Stomach (tissue), 19 donors: ENCODE measurements around the gene TUBGCP2. TPM values are rescaled to one million over a fixed set of nuclear protein-coding genes. Genes with fewer than 3 reads are reported as not detected.

Experiments
- DNase-seq, 2 donors: peaks; one replicate each; pipeline versions ENCODE4 v3.0.0 to v3.0.0-alpha.2; 2013 to 2019
- H3K27ac ChIP-seq, 5 donors: fragments of 200-600 bp in 4 of 5; sonication (generic) in 4 of 5; one replicate each; pipeline ENCODE4 v1.5.1; 2013 to 2019; ENCODE audit warnings: mild to moderate bottlenecking in 1 of 5, moderate library complexity in 1 of 5
- H3K27me3 ChIP-seq, 3 donors: fragments of 200-600 bp; sonication (generic); one replicate each; pipeline ENCODE4 v1.5.1; 2017 to 2019; ENCODE audit warnings: mixed run types in 1 of 3
- H3K36me3 ChIP-seq, 4 donors: fragments of 200-600 bp; sonication (generic); 1 replicate in 3 of 4; 2 replicates in 1 of 4; pipeline ENCODE4 v1.5.1; 2016 to 2019
- H3K4me1 ChIP-seq, 4 donors: fragments of 200-600 bp; sonication (generic); one replicate each; pipeline ENCODE4 v1.5.1; 2016 to 2019
- H3K4me3 ChIP-seq, 4 donors: fragments of 200-600 bp; sonication (generic) in 3 of 4; one replicate each; pipeline ENCODE4 v1.5.1; 2016 to 2019; ENCODE audit warnings: mild to moderate bottlenecking in 1 of 4
- H3K9me3 ChIP-seq, 4 donors: fragments of 200-600 bp; sonication (generic); one replicate each; pipeline ENCODE4 v1.5.1; 2016 to 2019
- EP300 ChIP-seq: sonication (generic); formaldehyde crosslinking; IDR thresholded peaks from one replicate; pipeline ENCODE4 v1.6.1; 2017; ENCODE audit warnings: antibody characterized with exemption
- POLR2A ChIP-seq, 4 donors: fragments of 450-650 bp; IDR thresholded peaks; one replicate each; pipeline ENCODE4 v1.6.1; 2016; ENCODE audit warnings: antibody characterized with exemption in 4 of 4, control low read depth in 2 of 4, mild to moderate bottlenecking in 1 of 4, moderate library complexity in 1 of 4
- POLR2AphosphoS5 ChIP-seq, 3 donors: sonication (generic); formaldehyde crosslinking; IDR thresholded peaks; one replicate each; pipeline ENCODE4 v1.6.1; 2016; ENCODE audit warnings: antibody characterized with exemption in 3 of 3
- WGBS, 5 donors: extraction: QIAGEN DNeasy Blood & Tissue Kit in 3 of 5; methylation state at CpG; one replicate each; pipeline versions ENCODE4 v1.1.5 to v1.1.7; 2013 to 2018; 5-methylcytosine and 5-hydroxymethylcytosine counted together
- intact Hi-C: fragments of 100-400 bp; cut with DNase I; formaldehyde crosslinking; loops from one replicate; pipeline ENCODE4 v1.15.1; 2023; ENCODE audit warnings: low total_unique reads
- long read RNA-seq, 10 donors: transcript quantifications; one replicate each; lab custom pipeline, GENCODE V29; 2026
- polyA plus RNA-seq, 3 donors: library from polyadenylated mRNA; stranded (reverse); fragments of 200-250 nt; gene quantifications; one replicate each; pipeline ENCODE4 v1.2.3, GENCODE V29; 2013
- total RNA-seq, 5 donors: library from RNA; depleted of rRNA; stranded (reverse); fragments of >200 nt; gene quantifications; one replicate each; pipeline versions ENCODE4 v1.1.0 to v1.2.3, GENCODE V29; 2014 to 2016
- TF ChIP-seq, protein P1 (sequence below), 7 experiments: fragments of 450-650 bp in 4 of 7; fragments of 200-600 bp in 3 of 7; sonication (generic) in 3 of 7; IDR thresholded peaks; one replicate each; pipeline ENCODE4 v1.5.1; 2016 to 2019; ENCODE audit warnings: antibody characterized with exemption in 7 of 7, control low read depth in 2 of 7, mild to moderate bottlenecking in 1 of 7
- donor health status: healthy with polysubstance abuse.
- donor health status: Bipolar disorder and iron deficiency.
- donor health status: healthy.

Gene TUBGCP2, protein sequence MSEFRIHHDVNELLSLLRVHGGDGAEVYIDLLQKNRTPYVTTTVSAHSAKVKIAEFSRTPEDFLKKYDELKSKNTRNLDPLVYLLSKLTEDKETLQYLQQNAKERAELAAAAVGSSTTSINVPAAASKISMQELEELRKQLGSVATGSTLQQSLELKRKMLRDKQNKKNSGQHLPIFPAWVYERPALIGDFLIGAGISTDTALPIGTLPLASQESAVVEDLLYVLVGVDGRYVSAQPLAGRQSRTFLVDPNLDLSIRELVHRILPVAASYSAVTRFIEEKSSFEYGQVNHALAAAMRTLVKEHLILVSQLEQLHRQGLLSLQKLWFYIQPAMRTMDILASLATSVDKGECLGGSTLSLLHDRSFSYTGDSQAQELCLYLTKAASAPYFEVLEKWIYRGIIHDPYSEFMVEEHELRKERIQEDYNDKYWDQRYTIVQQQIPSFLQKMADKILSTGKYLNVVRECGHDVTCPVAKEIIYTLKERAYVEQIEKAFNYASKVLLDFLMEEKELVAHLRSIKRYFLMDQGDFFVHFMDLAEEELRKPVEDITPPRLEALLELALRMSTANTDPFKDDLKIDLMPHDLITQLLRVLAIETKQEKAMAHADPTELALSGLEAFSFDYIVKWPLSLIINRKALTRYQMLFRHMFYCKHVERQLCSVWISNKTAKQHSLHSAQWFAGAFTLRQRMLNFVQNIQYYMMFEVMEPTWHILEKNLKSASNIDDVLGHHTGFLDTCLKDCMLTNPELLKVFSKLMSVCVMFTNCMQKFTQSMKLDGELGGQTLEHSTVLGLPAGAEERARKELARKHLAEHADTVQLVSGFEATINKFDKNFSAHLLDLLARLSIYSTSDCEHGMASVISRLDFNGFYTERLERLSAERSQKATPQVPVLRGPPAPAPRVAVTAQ
- 100 to 1,000 TPM in 1 of 5 donors, 10 to 100 TPM in 4; 18.3 to 117 (median 41.9) TPM for total RNA-seq
- 10 to 100 TPM; 40.3 to 89.8 (median 68.7) TPM for polyA plus RNA-seq
- long read RNA-seq, donor 1, full-length matches to known transcripts = 6 of 6 reads
- long read RNA-seq, donor 1, partial matches to known transcripts = 0 of 6 reads
- long read RNA-seq, donor 1, other reads (novel, unspliced or antisense) = 0 of 6 reads
- long read RNA-seq, donor 2, full-length matches to known transcripts = 10 of 17 reads
- long read RNA-seq, donor 2, partial matches to known transcripts = 7 of 17 reads
- long read RNA-seq, donor 2, other reads (novel, unspliced or antisense) = 0 of 17 reads
- long read RNA-seq, donor 3, full-length matches to known transcripts = 5 of 5 reads
- long read RNA-seq, donor 3, partial matches to known transcripts = 0 of 5 reads
- long read RNA-seq, donor 3, other reads (novel, unspliced or antisense) = 0 of 5 reads
- long read RNA-seq, donor 4, full-length matches to known transcripts = 2 of 2 reads
- long read RNA-seq, donor 4, partial matches to known transcripts = 0 of 2 reads
- long read RNA-seq, donor 4, other reads (novel, unspliced or antisense) = 0 of 2 reads
- long read RNA-seq, donor 5, full-length matches to known transcripts = 14 of 38 reads
- long read RNA-seq, donor 5, partial matches to known transcripts = 24 of 38 reads
- long read RNA-seq, donor 5, other reads (novel, unspliced or antisense) = 0 of 38 reads
- long read RNA-seq, donor 6, full-length matches to known transcripts = 20 of 127 reads
- long read RNA-seq, donor 6, partial matches to known transcripts = 28 of 127 reads
- long read RNA-seq, donor 6, other reads (novel, unspliced or antisense) = 79 of 127 reads
- long read RNA-seq, donor 7, transcript TUBGCP2-205 (4 exons, 799 nt) = major isoform, 5 of 18 reads
- long read RNA-seq, donor 7, partial matches to known transcripts = 10 of 18 reads
- long read RNA-seq, donor 7, other reads (novel, unspliced or antisense) = 0 of 18 reads
- long read RNA-seq, donor 8, full-length matches to known transcripts = 6 of 22 reads
- long read RNA-seq, donor 8, partial matches to known transcripts = 16 of 22 reads
- long read RNA-seq, donor 8, other reads (novel, unspliced or antisense) = 0 of 22 reads
- long read RNA-seq, donor 9, full-length matches to known transcripts = 10 of 25 reads
- long read RNA-seq, donor 9, partial matches to known transcripts = 15 of 25 reads
- long read RNA-seq, donor 9, other reads (novel, unspliced or antisense) = 0 of 25 reads
- long read RNA-seq, donor 10, full-length matches to known transcripts = 3 of 10 reads
- long read RNA-seq, donor 10, partial matches to known transcripts = 7 of 10 reads
- long read RNA-seq, donor 10, other reads (novel, unspliced or antisense) = 0 of 10 reads

DNA sequence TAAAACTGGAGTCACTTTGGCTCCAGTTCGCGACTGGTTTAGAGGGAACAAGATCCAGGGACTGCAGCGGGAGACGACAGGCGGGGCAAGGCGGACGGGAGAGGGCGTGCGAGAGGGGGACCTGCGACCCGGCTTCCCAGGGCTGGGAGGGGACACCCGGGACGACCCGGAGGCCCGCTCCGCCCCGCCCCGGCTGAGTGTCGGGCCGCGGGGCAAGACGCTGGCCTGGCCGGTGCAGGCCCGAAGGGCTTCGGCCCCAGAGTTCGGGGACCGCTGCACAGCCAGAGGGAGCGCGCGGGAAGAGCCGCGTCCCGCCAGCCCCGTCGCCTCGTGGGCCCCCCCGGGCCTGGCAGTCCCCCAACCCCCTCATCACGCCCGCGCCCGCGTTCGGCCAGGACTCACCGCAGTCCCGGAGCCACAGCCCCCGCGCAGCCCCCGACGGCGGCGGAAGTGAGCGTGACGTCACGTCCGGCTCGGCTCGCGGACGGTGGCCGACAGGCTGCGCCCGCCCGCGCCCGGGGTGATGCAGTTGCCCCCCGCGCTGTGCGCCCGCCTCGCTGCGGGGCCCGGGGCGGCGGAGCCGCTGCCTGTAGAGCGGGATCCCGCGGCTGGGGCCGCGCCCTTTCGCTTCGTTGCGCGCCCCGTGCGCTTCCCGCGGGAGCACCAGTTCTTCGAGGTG, at the start of gene TUBGCP2, which contains the start of gene ZNF511:
TSS of gene TUBGCP2 (minus strand) at position 452 of the 679 bp plus-strand sequence. CDS start 5,931 bp downstream, outside the sequence.
TSS of gene ZNF511 (plus strand) at position 494 of the 679 bp plus-strand sequence. CDS start at position 524, 30 bp downstream.
- WGBS, 5 donors = 0 to 1% (median 1%) methylated on average over 19 to 89 of the region's 89 CpGs
- intact Hi-C loops = no loop called here
- peaks cover 32 to 58% (median 43%) of the 10 kb centered on the region in 4 donors for H3K4me1 ChIP-seq
- no peaks in the 10 kb centered on the region for H3K9me3 ChIP-seq
- peak; percentile 89 to 96 for DNase-seq
- no peaks in the 10 kb centered on the region for H3K27me3 ChIP-seq
- peak within 1 kb of the TSS; percentile 88 to 100 (median 92) for H3K4me3 ChIP-seq
- H3K27ac ChIP-seq = peak within 1 kb of the TSS; percentile 96 to 100 (median 98)
- peaks cover 15 to 42% (median 38%) of the 10 kb centered on the region in 4 donors for H3K36me3 ChIP-seq
- TF ChIP-seq POLR2AphosphoS5 (IDR thresholded peaks at IDR 0.05) (peak; percentile 54 to 89 (median 87)), POLR2A (IDR thresholded peaks at IDR 0.05) (no peak), EP300 (no peak)
- TF ChIP-seq, protein P1, sequence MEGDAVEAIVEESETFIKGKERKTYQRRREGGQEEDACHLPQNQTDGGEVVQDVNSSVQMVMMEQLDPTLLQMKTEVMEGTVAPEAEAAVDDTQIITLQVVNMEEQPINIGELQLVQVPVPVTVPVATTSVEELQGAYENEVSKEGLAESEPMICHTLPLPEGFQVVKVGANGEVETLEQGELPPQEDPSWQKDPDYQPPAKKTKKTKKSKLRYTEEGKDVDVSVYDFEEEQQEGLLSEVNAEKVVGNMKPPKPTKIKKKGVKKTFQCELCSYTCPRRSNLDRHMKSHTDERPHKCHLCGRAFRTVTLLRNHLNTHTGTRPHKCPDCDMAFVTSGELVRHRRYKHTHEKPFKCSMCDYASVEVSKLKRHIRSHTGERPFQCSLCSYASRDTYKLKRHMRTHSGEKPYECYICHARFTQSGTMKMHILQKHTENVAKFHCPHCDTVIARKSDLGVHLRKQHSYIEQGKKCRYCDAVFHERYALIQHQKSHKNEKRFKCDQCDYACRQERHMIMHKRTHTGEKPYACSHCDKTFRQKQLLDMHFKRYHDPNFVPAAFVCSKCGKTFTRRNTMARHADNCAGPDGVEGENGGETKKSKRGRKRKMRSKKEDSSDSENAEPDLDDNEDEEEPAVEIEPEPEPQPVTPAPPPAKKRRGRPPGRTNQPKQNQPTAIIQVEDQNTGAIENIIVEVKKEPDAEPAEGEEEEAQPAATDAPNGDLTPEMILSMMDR (IDR thresholded peaks at IDR 0.05) = no peak

DNA sequence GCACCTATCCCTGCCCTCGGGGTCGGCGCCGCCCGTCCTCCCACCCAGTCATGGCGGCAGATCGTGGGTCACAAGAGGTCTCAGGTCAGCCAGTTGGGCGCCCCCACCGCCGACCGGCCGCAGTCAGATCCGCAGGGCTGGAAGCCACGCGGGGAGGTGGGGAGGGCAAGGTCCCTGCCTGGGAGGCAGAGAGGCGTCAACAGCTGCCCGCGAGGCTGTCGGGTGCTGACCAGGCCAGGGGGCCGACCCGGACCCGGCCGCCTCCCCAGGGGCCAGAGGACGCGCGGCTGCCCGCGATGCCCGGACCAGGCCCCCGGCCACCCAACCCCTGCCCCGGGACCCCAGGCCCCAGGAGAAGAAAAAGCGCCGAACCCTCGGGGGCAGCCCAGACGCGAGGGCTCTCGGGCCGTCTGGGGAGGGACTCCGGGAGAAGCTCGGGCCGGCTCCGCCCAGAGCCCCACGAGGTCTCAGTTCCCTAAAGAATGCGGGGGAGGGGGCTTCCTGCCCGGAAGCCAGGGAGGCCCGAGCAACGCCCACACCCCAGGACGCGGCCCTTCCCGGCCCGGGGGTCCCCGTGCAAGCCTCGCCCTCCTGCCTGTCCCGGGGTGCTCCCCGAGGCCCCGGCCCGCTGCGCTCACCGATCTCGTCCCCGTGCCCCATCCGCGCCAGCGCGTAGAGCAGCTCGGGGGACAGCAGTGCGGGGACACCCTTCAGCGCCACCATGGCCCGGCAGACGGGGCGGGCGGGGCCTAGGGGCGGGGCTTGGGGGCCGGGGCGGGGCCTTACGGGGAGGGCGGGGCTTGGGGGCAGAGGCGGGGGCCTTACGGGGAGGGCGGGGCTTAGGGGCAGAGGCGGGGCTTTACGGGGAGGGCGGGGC, 48.9 kb upstream of the TUBGCP2 start, which contains the start of gene FUOM:
TSS of gene FUOM (minus strand) at position 735 of the 877 bp plus-strand sequence. CDS start at position 723, 12 bp downstream.
- peaks cover 0 to 21% (median 0%) of the 10 kb centered on the region in 3 donors for H3K27me3 ChIP-seq
- peaks cover 23 to 46% (median 34%) of the 10 kb centered on the region in 4 donors for H3K4me1 ChIP-seq
- 0 to 3% (median 1%) methylated on average over 16 to 82 of the region's 83 CpGs; no CpG with 5 or more reads in 1 of the 5 donors for WGBS, 5 donors
- DNase-seq = peak in 1 of 2 donors; percentile 81
- peak within 1 kb of the TSS; percentile 56 to 77 (median 64) for H3K4me3 ChIP-seq
- intact Hi-C loops = no loop called here
- peaks cover 5 to 12% (median 11%) of the 10 kb centered on the region in 4 donors for H3K36me3 ChIP-seq
- H3K9me3 ChIP-seq = no peaks in the 10 kb centered on the region
- peak within 1 kb of the TSS; percentile 39 to 75 (median 73) for H3K27ac ChIP-seq
- TF ChIP-seq, protein P1 (IDR thresholded peaks at IDR 0.05) = no peak
- TF ChIP-seq EP300 (no peak), POLR2A (IDR thresholded peaks at IDR 0.05) (no peak), POLR2AphosphoS5 (IDR thresholded peaks at IDR 0.05) (peak in 1 of 3 donors; percentile 25)
